WTC11 (cell line): Measurements from ENCODE around the gene FBLN7. TPM values are rescaled to one million over a fixed set of nuclear protein-coding genes. Genes with fewer than 3 reads are reported as not detected.

Experiments used
- ATAC-seq: fragments of 200-7000 bp; cut with Tn5 transposase; 2 replicates; pipeline ENCODE4 v1.10.0; 2021; ENCODE audit warnings: mild to moderate bottlenecking, moderate library complexity
- CTCF ChIA-PET: fragments of 300-600 bp; sonication (Branson Sonifier 250); formaldehyde crosslinking; loops from one replicate; lab custom pipeline; 2021; ENCODE audit warnings: antibody characterized with exemption; lab: Charles Lee
- POLR2A ChIA-PET: fragments of 350-600 bp; sonication (Branson Sonifier 250); formaldehyde crosslinking; loops from one replicate; lab custom pipeline; 2021; ENCODE audit warnings: antibody characterized with exemption; lab: Charles Lee
- DNase-seq: peaks from one replicate; pipeline ENCODE4 v3.0.0; 2021; ENCODE audit warnings: low spot score
- H3K27ac Mint-ChIP-seq: 2 replicates; pipeline ENCODE4 v1.8.0; 2021; ENCODE audit warnings: mixed read lengths
- H3K27me3 Mint-ChIP-seq: 2 replicates; pipeline ENCODE4 v1.8.0; 2021; ENCODE audit warnings: low read depth, mild to moderate bottlenecking, moderate library complexity, mixed read lengths
- H3K36me3 Mint-ChIP-seq: 2 replicates; pipeline ENCODE4 v1.8.0; 2021; ENCODE audit warnings: mixed read lengths
- H3K4me1 Mint-ChIP-seq: 2 replicates; pipeline ENCODE4 v1.8.0; 2022; ENCODE audit warnings: mixed read lengths
- H3K4me3 Mint-ChIP-seq: 2 replicates; pipeline ENCODE4 v1.8.0; 2021; ENCODE audit warnings: mild to moderate bottlenecking, moderate library complexity, mixed read lengths
- H3K9me3 Mint-ChIP-seq: 2 replicates; pipeline ENCODE4 v1.8.0; 2021; ENCODE audit warnings: mixed read lengths
- ATF1 ChIP-seq: sonication (generic); formaldehyde crosslinking; IDR thresholded peaks from 2 replicates; pipeline ENCODE4 v1.8.1; 2023; ENCODE audit warnings: mild to moderate bottlenecking, moderate library complexity, missing genetic modification reagents
- JAZF1 ChIP-seq: fragments of 250-450 bp; sonication (Bioruptor Pico); IDR thresholded peaks from 2 replicates; pipeline ENCODE4 v1.9.0; 2021; ENCODE audit warnings: moderate library complexity, mild to moderate bottlenecking, inconsistent platforms
- JUN ChIP-seq: sonication (generic); formaldehyde crosslinking; IDR thresholded peaks from 2 replicates; pipeline ENCODE4 v1.8.0; 2023; ENCODE audit warnings: mild to moderate bottlenecking, missing genetic modification reagents
- MXD4 ChIP-seq: fragments of 250-450 bp; sonication (Bioruptor Pico); IDR thresholded peaks from 2 replicates; pipeline ENCODE4 v1.8.0; 2021; ENCODE audit warnings: mild to moderate bottlenecking, moderate library complexity, borderline replicate concordance
- NFYB ChIP-seq: sonication (generic); formaldehyde crosslinking; conservative IDR thresholded peaks from 2 replicates; pipeline ENCODE4 v1.8.0; 2022; ENCODE audit warnings: low read depth, missing genetic modification reagents
- RORB ChIP-seq: fragments of 250-450 bp; sonication (Bioruptor Pico); IDR thresholded peaks from 2 replicates; pipeline ENCODE4 v1.9.0; 2021; ENCODE audit warnings: mild to moderate bottlenecking
- SMAD4 ChIP-seq: sonication (generic); formaldehyde crosslinking; IDR thresholded peaks from 2 replicates; pipeline ENCODE4 v1.8.0; 2022; ENCODE audit warnings: mild to moderate bottlenecking, missing genetic modification reagents
- SOX15 ChIP-seq: fragments of 250-450 bp; sonication (Bioruptor Pico); IDR thresholded peaks from 2 replicates; pipeline ENCODE4 v1.9.0; 2021; ENCODE audit warnings: mild to moderate bottlenecking
- TP53 ChIP-seq: sonication (generic); formaldehyde crosslinking; IDR thresholded peaks from 2 replicates; pipeline ENCODE4 v1.8.1; 2023; ENCODE audit warnings: mild to moderate bottlenecking, missing genetic modification reagents
- ZNF263 ChIP-seq: sonication (generic); formaldehyde crosslinking; IDR thresholded peaks from 2 replicates; pipeline ENCODE4 v1.8.1; 2022; ENCODE audit warnings: low read depth, mild to moderate bottlenecking, moderate library complexity, missing genetic modification reagents
- ZNF423 ChIP-seq: fragments of 250-450 bp; sonication (Bioruptor Pico); IDR thresholded peaks from 2 replicates; pipeline ENCODE4 v2.1.2; 2022; ENCODE audit warnings: mild to moderate bottlenecking, moderate library complexity
- ZNF671 ChIP-seq: fragments of 250-450 bp; sonication (Bioruptor Pico); IDR thresholded peaks from 2 replicates; pipeline ENCODE4 v1.8.0; 2021; ENCODE audit warnings: mild to moderate bottlenecking
- total RNA-seq: library from RNA; stranded (reverse); gene quantifications from 3 replicates; pipeline ENCODE4 v1.2.3, GENCODE V29; 2021
- TF ChIP-seq, protein P1 (sequence below): fragments of 250-450 bp; sonication (Bioruptor Pico); IDR thresholded peaks from 2 replicates; pipeline ENCODE4 v1.9.0; 2021; ENCODE audit warnings: moderate library complexity, mild to moderate bottlenecking, inconsistent platforms, borderline replicate concordance
- TF ChIP-seq, protein P2 (sequence below): fragments of 250-450 bp; sonication (Bioruptor Pico); IDR thresholded peaks from 2 replicates; pipeline ENCODE4 v1.9.0; 2021; ENCODE audit warnings: mild to moderate bottlenecking, borderline replicate concordance
- TF ChIP-seq, protein P3 (sequence below): sonication (generic); formaldehyde crosslinking; IDR thresholded peaks from 2 replicates; pipeline ENCODE4 v1.8.0; 2022; ENCODE audit warnings: mild to moderate bottlenecking, missing genetic modification reagents
- TF ChIP-seq, protein P4 (sequence below): fragments of 250-450 bp; sonication (Bioruptor Pico); IDR thresholded peaks from 2 replicates; pipeline ENCODE4 v1.9.0; 2021; ENCODE audit warnings: mild to moderate bottlenecking
- TF ChIP-seq, protein P5 (sequence below): sonication (generic); formaldehyde crosslinking; IDR thresholded peaks from 2 replicates; pipeline ENCODE4 v1.8.1; 2023; ENCODE audit warnings: mild to moderate bottlenecking, missing genetic modification reagents, moderate library complexity
- TF ChIP-seq, protein P6 (sequence below): sonication (generic); formaldehyde crosslinking; IDR thresholded peaks from 2 replicates; pipeline ENCODE4 v1.8.1; 2022; ENCODE audit warnings: mild to moderate bottlenecking, moderate library complexity, missing genetic modification reagents
- TF ChIP-seq, protein P7 (sequence below): sonication (generic); formaldehyde crosslinking; conservative IDR thresholded peaks from 2 replicates; pipeline ENCODE4 v1.8.1; 2023; ENCODE audit warnings: mild to moderate bottlenecking, low read depth, missing genetic modification reagents, moderate library complexity
- TF ChIP-seq, protein P8 (sequence below): sonication (generic); formaldehyde crosslinking; IDR thresholded peaks from 2 replicates; pipeline ENCODE4 v1.8.0; 2023; ENCODE audit warnings: mild to moderate bottlenecking, missing genetic modification reagents

Gene FBLN7
- total RNA-seq, 1 experiment from 2014 or later = 0.55 TPM

DNA sequence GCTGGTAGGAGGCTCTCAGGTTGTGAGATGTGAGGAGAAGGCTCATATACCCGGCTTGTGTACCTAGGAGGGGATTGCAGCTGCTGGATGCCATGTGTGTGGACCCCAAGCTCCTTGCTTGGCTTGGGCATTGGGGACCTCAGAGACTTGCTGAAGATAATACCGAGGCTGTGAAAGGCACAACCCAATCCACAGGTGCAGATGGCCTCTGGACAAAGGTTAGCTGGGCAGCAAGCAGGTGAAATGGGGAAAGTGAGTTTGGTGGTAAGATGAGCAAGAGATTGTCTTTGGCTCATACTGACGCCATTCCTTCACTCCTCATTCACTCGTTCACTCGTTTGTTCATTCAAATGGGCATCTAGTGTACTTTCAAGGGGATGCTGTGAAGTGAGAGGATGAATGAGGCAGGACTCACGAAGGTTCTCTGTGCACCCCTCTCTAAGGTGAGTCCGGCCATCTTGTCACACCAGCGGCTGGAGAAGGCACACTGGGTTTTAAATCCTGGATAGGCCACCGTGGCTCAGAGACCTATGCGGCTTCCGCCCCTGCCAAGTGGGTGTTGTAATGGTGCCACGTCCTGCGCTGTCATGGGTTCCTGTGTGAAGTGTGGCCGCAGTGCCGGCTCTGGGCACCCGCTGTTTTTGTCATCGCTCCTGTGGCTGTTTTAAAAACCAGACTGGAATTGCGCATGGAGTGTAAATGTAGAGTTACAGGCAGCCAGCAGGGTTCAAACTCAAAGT is 13.7 kb downstream of the FBLN7 start:
- no peak for DNase-seq
- TF ChIP-seq, protein P1, sequence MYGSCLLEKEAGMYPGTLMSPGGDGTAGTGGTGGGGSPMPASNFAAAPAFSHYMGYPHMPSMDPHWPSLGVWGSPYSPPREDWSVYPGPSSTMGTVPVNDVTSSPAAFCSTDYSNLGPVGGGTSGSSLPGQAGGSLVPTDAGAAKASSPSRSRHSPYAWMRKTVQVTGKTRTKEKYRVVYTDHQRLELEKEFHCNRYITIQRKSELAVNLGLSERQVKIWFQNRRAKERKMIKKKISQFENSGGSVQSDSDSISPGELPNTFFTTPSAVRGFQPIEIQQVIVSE (CRISPR knock-in tag) = no peak
- TF ChIP-seq, protein P2, sequence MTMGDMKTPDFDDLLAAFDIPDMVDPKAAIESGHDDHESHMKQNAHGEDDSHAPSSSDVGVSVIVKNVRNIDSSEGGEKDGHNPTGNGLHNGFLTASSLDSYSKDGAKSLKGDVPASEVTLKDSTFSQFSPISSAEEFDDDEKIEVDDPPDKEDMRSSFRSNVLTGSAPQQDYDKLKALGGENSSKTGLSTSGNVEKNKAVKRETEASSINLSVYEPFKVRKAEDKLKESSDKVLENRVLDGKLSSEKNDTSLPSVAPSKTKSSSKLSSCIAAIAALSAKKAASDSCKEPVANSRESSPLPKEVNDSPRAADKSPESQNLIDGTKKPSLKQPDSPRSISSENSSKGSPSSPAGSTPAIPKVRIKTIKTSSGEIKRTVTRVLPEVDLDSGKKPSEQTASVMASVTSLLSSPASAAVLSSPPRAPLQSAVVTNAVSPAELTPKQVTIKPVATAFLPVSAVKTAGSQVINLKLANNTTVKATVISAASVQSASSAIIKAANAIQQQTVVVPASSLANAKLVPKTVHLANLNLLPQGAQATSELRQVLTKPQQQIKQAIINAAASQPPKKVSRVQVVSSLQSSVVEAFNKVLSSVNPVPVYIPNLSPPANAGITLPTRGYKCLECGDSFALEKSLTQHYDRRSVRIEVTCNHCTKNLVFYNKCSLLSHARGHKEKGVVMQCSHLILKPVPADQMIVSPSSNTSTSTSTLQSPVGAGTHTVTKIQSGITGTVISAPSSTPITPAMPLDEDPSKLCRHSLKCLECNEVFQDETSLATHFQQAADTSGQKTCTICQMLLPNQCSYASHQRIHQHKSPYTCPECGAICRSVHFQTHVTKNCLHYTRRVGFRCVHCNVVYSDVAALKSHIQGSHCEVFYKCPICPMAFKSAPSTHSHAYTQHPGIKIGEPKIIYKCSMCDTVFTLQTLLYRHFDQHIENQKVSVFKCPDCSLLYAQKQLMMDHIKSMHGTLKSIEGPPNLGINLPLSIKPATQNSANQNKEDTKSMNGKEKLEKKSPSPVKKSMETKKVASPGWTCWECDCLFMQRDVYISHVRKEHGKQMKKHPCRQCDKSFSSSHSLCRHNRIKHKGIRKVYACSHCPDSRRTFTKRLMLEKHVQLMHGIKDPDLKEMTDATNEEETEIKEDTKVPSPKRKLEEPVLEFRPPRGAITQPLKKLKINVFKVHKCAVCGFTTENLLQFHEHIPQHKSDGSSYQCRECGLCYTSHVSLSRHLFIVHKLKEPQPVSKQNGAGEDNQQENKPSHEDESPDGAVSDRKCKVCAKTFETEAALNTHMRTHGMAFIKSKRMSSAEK (CRISPR knock-in tag) = no peak
- TF ChIP-seq SMAD4 (CRISPR knock-in tag) (no peak), SOX15 (CRISPR knock-in tag) (no peak), ZNF263 (CRISPR knock-in tag) (no peak), RORB (CRISPR knock-in tag) (no peak), NFYB (CRISPR knock-in tag) (no peak), ATF1 (CRISPR knock-in tag) (no peak)
- TF ChIP-seq, protein P3, sequence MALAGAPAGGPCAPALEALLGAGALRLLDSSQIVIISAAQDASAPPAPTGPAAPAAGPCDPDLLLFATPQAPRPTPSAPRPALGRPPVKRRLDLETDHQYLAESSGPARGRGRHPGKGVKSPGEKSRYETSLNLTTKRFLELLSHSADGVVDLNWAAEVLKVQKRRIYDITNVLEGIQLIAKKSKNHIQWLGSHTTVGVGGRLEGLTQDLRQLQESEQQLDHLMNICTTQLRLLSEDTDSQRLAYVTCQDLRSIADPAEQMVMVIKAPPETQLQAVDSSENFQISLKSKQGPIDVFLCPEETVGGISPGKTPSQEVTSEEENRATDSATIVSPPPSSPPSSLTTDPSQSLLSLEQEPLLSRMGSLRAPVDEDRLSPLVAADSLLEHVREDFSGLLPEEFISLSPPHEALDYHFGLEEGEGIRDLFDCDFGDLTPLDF (CRISPR knock-in tag) = no peak
- TF ChIP-seq, protein P4, sequence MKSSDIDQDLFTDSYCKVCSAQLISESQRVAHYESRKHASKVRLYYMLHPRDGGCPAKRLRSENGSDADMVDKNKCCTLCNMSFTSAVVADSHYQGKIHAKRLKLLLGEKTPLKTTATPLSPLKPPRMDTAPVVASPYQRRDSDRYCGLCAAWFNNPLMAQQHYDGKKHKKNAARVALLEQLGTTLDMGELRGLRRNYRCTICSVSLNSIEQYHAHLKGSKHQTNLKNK (CRISPR knock-in tag) = no peak
- TF ChIP-seq, protein P5, sequence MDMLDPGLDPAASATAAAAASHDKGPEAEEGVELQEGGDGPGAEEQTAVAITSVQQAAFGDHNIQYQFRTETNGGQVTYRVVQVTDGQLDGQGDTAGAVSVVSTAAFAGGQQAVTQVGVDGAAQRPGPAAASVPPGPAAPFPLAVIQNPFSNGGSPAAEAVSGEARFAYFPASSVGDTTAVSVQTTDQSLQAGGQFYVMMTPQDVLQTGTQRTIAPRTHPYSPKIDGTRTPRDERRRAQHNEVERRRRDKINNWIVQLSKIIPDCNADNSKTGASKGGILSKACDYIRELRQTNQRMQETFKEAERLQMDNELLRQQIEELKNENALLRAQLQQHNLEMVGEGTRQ (CRISPR knock-in tag) = no peak
- no peaks in the 10 kb centered on the region for H3K36me3 Mint-ChIP-seq
- H3K4me1 Mint-ChIP-seq = peaks cover 12% of the 10 kb centered on the region
- ChIA-PET POLR2A (no interaction called here), CTCF (no interaction called here)
- H3K4me3 Mint-ChIP-seq = no peak overlapping the region
- no peak overlapping the region for H3K27ac Mint-ChIP-seq
- ATAC-seq = no peak
- H3K27me3 Mint-ChIP-seq = no peaks in the 10 kb centered on the region
- no peaks in the 10 kb centered on the region for H3K9me3 Mint-ChIP-seq

DNA sequence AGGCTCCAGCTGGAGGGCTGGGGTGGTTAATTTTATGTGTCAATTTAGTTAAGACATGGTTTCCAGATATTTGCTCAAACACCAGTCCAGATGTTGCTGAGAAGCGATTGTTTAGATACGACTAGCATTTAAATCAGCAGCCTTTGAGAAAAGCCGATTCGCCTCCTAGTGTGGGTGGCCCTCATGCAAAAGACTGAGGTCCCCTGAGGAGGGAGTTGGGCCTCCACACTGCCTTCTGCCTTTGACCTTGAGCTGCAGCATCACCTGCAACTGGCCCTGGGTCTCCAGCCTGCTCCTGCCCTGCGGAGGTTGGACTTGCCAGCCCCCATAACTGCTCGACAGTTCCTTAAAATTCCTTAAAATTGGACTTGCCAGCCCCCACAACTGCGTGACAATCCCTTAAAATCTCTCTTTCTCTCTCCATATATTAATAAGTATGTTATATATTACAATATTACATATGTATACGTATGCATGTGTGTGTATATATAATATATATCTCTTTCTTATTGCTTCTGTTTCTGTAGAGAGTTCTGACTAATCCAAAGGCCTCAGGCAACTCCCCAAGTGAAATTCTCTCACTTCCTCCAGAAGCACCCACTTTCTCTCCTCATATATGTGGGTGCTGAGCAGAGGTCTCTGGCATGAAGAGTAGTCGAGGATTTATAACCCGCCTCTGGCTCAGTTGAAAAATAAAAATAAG is 14.4 kb downstream of the FBLN7 start:
- Mint-ChIP-seq H3K4me3 (no peak overlapping the region), H3K9me3 (no peaks in the 10 kb centered on the region), H3K27ac (no peak overlapping the region), H3K27me3 (no peaks in the 10 kb centered on the region), H3K36me3 (no peaks in the 10 kb centered on the region), H3K4me1 (peaks cover 12% of the 10 kb centered on the region)
- DNase-seq (no peak), ATAC-seq (no peak)
- ChIA-PET CTCF (no interaction called here), POLR2A (no interaction called here)
- TF ChIP-seq JAZF1 (no peak), ZNF671 (CRISPR knock-in tag) (no peak), SMAD4 (CRISPR knock-in tag) (no peak), MXD4 (CRISPR knock-in tag) (no peak), JUN (CRISPR knock-in tag) (no peak), TP53 (CRISPR knock-in tag) (no peak), ZNF423 (CRISPR knock-in tag) (no peak)
- TF ChIP-seq, protein P6, sequence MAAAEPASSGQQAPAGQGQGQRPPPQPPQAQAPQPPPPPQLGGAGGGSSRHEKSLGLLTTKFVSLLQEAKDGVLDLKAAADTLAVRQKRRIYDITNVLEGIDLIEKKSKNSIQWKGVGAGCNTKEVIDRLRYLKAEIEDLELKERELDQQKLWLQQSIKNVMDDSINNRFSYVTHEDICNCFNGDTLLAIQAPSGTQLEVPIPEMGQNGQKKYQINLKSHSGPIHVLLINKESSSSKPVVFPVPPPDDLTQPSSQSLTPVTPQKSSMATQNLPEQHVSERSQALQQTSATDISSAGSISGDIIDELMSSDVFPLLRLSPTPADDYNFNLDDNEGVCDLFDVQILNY (CRISPR knock-in tag) = no peak
- TF ChIP-seq, protein P7, sequence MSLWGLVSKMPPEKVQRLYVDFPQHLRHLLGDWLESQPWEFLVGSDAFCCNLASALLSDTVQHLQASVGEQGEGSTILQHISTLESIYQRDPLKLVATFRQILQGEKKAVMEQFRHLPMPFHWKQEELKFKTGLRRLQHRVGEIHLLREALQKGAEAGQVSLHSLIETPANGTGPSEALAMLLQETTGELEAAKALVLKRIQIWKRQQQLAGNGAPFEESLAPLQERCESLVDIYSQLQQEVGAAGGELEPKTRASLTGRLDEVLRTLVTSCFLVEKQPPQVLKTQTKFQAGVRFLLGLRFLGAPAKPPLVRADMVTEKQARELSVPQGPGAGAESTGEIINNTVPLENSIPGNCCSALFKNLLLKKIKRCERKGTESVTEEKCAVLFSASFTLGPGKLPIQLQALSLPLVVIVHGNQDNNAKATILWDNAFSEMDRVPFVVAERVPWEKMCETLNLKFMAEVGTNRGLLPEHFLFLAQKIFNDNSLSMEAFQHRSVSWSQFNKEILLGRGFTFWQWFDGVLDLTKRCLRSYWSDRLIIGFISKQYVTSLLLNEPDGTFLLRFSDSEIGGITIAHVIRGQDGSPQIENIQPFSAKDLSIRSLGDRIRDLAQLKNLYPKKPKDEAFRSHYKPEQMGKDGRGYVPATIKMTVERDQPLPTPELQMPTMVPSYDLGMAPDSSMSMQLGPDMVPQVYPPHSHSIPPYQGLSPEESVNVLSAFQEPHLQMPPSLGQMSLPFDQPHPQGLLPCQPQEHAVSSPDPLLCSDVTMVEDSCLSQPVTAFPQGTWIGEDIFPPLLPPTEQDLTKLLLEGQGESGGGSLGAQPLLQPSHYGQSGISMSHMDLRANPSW = no peak
- TF ChIP-seq, protein P8, sequence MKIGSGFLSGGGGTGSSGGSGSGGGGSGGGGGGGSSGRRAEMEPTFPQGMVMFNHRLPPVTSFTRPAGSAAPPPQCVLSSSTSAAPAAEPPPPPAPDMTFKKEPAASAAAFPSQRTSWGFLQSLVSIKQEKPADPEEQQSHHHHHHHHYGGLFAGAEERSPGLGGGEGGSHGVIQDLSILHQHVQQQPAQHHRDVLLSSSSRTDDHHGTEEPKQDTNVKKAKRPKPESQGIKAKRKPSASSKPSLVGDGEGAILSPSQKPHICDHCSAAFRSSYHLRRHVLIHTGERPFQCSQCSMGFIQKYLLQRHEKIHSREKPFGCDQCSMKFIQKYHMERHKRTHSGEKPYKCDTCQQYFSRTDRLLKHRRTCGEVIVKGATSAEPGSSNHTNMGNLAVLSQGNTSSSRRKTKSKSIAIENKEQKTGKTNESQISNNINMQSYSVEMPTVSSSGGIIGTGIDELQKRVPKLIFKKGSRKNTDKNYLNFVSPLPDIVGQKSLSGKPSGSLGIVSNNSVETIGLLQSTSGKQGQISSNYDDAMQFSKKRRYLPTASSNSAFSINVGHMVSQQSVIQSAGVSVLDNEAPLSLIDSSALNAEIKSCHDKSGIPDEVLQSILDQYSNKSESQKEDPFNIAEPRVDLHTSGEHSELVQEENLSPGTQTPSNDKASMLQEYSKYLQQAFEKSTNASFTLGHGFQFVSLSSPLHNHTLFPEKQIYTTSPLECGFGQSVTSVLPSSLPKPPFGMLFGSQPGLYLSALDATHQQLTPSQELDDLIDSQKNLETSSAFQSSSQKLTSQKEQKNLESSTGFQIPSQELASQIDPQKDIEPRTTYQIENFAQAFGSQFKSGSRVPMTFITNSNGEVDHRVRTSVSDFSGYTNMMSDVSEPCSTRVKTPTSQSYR = no peak
